Common myeloid progenitor, CD34-positive (primary cell): ENCODE results near the gene PLD5.
"Not testable (repeated sequence)": the region's sequence is repeated elsewhere in the genome, so short reads cannot be mapped to it uniquely, and the experiment has no call there.

ENCODE experiments used
- CTCF ChIA-PET: fragments of 350-600 bp; sonication (Branson Sonifier 250); formaldehyde crosslinking; loops from one replicate; lab custom pipeline; 2021; ENCODE audit warnings: antibody characterized with exemption; lab: Charles Lee
- POLR2A ChIA-PET: fragments of 350-600 bp; sonication (Branson Sonifier 250); formaldehyde crosslinking; loops from one replicate; lab custom pipeline; 2021; ENCODE audit warnings: antibody characterized with exemption; lab: Charles Lee
- DNase-seq, 3 donors: peaks; one replicate each; pipeline versions ENCODE4 v3.0.0 to v3.0.0-alpha.2; 2013
- H3K27ac ChIP-seq, 2 experiments: 1 replicate in 1 of 2; 2 replicates in 1 of 2; pipeline ENCODE4 v1.7.0; 2013; ENCODE audit warnings: inconsistent platforms in 2 of 2, low read length in 2 of 2, mild to moderate bottlenecking in 2 of 2, low read depth in 1 of 2, moderate library complexity in 1 of 2; ENCODE audit not compliant: severe bottlenecking in 2 of 2, insufficient read depth in 1 of 2, poor library complexity in 1 of 2
- H3K27me3 ChIP-seq, 5 experiments: replicated peaks in 2 of 5; 1 replicate in 3 of 5; 2 replicates in 2 of 5; pipeline versions ENCODE4 v1.6.1 to v1.7.0; 2013; ENCODE audit warnings: low read length in 4 of 5, mild to moderate bottlenecking in 2 of 5, moderate library complexity in 2 of 5, inconsistent platforms in 1 of 5; ENCODE audit not compliant: insufficient read depth in 5 of 5, control insufficient read depth in 4 of 5
- H3K36me3 ChIP-seq, 4 experiments: 1 replicate in 2 of 4; 2 replicates in 2 of 4; pipeline versions ENCODE4 v1.6.1 to v1.7.0; 2013; ENCODE audit warnings: low read length in 3 of 4, control low read depth in 1 of 4, mild to moderate bottlenecking in 1 of 4; ENCODE audit not compliant: control insufficient read depth in 4 of 4, insufficient read depth in 4 of 4
- H3K4me1 ChIP-seq, 4 experiments: 1 replicate in 3 of 4; 2 replicates in 1 of 4; pipeline versions ENCODE4 v1.6.1 to v1.7.1; 2013; ENCODE audit warnings: low read length in 3 of 4, mild to moderate bottlenecking in 3 of 4, control low read depth in 1 of 4, inconsistent platforms in 1 of 4, moderate library complexity in 1 of 4; ENCODE audit not compliant: control insufficient read depth in 4 of 4, insufficient read depth in 4 of 4; ENCODE audit errors: control extremely low read depth in 1 of 4
- H3K4me3 ChIP-seq, 7 experiments: 1 replicate in 4 of 7; 2 replicates in 3 of 7; pipeline versions ENCODE4 v1.5.1 to v1.7.0; 2013; ENCODE audit warnings: mild to moderate bottlenecking in 7 of 7, low read length in 6 of 7, moderate library complexity in 6 of 7, inconsistent platforms in 2 of 7, low read depth in 2 of 7, control low read depth in 1 of 7; ENCODE audit not compliant: insufficient read depth in 4 of 7, control insufficient read depth in 1 of 7; ENCODE audit errors: extremely low read depth in 1 of 7
- H3K9me3 ChIP-seq, 5 experiments: 1 replicate in 4 of 5; 2 replicates in 1 of 5; pipeline versions ENCODE4 v1.6.1 to v1.7.1; 2013; ENCODE audit warnings: low read length in 4 of 5, mild to moderate bottlenecking in 2 of 5, inconsistent platforms in 1 of 5, low read depth in 1 of 5, moderate library complexity in 1 of 5; ENCODE audit not compliant: control insufficient read depth in 4 of 5, insufficient read depth in 2 of 5; ENCODE audit errors: control extremely low read depth in 1 of 5
- WGBS: methylation state at CpG from one replicate; pipeline ENCODE4 v1.1.5; 2013; ENCODE audit not compliant: insufficient coverage; 5-methylcytosine and 5-hydroxymethylcytosine counted together

Gene PLD5

DNA sequence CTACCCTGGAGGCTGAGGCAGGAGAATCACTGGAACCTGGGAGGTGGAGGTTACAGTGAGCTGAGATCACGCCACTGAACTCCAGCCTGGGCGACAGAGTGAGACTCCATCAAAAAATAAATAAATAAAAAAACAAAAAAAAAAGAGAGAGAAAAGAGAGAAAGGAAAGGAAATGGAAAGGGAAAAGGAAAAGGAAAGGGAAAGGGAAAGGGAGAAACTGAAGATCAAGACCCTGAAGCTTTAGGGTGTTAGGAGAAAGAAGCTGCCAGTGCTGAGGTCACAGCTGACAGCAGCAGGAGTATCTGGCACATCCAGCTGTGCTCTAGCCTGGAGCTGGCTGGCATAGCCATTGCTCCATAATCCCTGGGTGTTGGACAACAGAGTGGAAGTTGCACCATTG lies 257.5 kb downstream of the PLD5 start:
- CTCF ChIA-PET, H3K4me1 ChIP-seq, H3K4me3 ChIP-seq, DNase-seq, H3K27ac ChIP-seq, H3K27me3 ChIP-seq, H3K9me3 ChIP-seq, POLR2A ChIA-PET, H3K36me3 ChIP-seq: not testable (repeated sequence)
- no CpG with 5 or more reads among the region's 2 CpGs for WGBS

- DNase-seq, H3K9me3 ChIP-seq, CTCF ChIA-PET, H3K4me3 ChIP-seq, H3K36me3 ChIP-seq, H3K27ac ChIP-seq, POLR2A ChIA-PET, H3K4me1 ChIP-seq, H3K27me3 ChIP-seq: not testable (repeated sequence)
- 49% methylated on average over 2 of the region's 7 CpGs for WGBS
Observed at GRCh38 chr1:242264419-242264818, 260.1 kb downstream of the PLD5 start.

DNA sequence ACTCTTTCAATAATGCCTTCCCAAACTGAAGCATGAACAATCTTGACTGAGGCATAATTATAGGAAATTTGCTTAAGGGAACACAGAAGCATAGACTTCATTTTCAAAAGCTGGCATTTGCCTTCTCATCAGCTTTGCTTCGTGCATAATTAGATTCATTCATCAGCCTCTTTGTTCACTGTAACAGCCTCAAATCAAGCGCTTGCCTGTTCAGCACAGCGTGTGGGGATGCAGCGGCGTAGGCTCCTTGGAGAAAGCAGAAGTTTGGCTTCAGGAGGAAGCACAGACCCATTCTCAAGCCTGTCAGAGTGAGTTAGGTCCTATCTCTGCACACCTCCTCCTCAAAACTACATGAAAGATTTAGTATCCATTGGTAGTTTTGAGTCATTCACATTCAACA lies 279.2 kb downstream of the PLD5 start:
- DNase-seq: peak in 1 of 3 donors; percentile 2
- no peaks in the 10 kb centered on the region for H3K36me3 ChIP-seq
- WGBS: no CpG with 5 or more reads among the region's 5 CpGs
- H3K27me3 ChIP-seq: no peaks in the 10 kb centered on the region
- H3K4me1 ChIP-seq: no peaks in the 10 kb centered on the region
- no peaks in the 10 kb centered on the region for H3K9me3 ChIP-seq
- ChIA-PET CTCF (no interaction called here), POLR2A (no interaction called here)
- no peak overlapping the region for H3K4me3 ChIP-seq
- H3K27ac ChIP-seq: no peak overlapping the region

GRCh38 chr1:242243472-242243871 lies 281.0 kb downstream of the PLD5 start:
- no peak overlapping the region for H3K4me3 ChIP-seq
- H3K27me3 ChIP-seq: no peaks in the 10 kb centered on the region
- CTCF ChIA-PET: no interaction called here
- H3K9me3 ChIP-seq: no peaks in the 10 kb centered on the region
- POLR2A ChIA-PET: no interaction called here
- no peaks in the 10 kb centered on the region for H3K4me1 ChIP-seq
- no peak overlapping the region for H3K27ac ChIP-seq
- no peaks in the 10 kb centered on the region for H3K36me3 ChIP-seq
- DNase-seq: peak in 2 of 3 donors; percentile 18 to 25
- no CpG with 5 or more reads among the region's 1 CpG for WGBS

- CTCF ChIA-PET: no interaction called here
- WGBS: 93% methylated on average over 3 of the region's 6 CpGs
Observed at GRCh38 chr1:242242983-242243382, 281.5 kb downstream of the PLD5 start.

GRCh38 chr1:242241936-242242335 lies 282.6 kb downstream of the PLD5 start:
- WGBS: 93% methylated on average over 3 of the region's 6 CpGs
- H3K36me3 ChIP-seq: no peaks in the 10 kb centered on the region
- H3K27me3 ChIP-seq: no peaks in the 10 kb centered on the region
- H3K9me3 ChIP-seq: peaks cover 0 to 4% (median 0%) of the 10 kb centered on the region in 5 experiments
- ChIA-PET CTCF (no interaction called here), POLR2A (no interaction called here)
- H3K27ac ChIP-seq: no peak overlapping the region
- H3K4me3 ChIP-seq: no peak overlapping the region
- no peak for DNase-seq
- no peaks in the 10 kb centered on the region for H3K4me1 ChIP-seq

More at GRCh38 chr1:242242983-242243382, 281.5 kb downstream of the PLD5 start:
- Histone ChIP-seq H3K4me1 (no peaks in the 10 kb centered on the region), H3K27me3 (no peaks in the 10 kb centered on the region), H3K4me3 (no peak overlapping the region), H3K27ac (no peak overlapping the region), H3K9me3 (no peaks in the 10 kb centered on the region), H3K36me3 (no peaks in the 10 kb centered on the region)
- DNase-seq: no peak
- POLR2A ChIA-PET: no interaction called here

GRCh38 chr1:242240691-242241090 lies 283.8 kb downstream of the PLD5 start:
- no peak for DNase-seq
- no peak overlapping the region for H3K27ac ChIP-seq
- H3K27me3 ChIP-seq: no peaks in the 10 kb centered on the region
- H3K4me1 ChIP-seq: no peaks in the 10 kb centered on the region
- H3K4me3 ChIP-seq: no peak overlapping the region
- 91% methylated on average over 6 of the region's 6 CpGs for WGBS
- POLR2A ChIA-PET: no interaction called here
- no peaks in the 10 kb centered on the region for H3K36me3 ChIP-seq
- CTCF ChIA-PET: no interaction called here
- peaks cover 0 to 4% (median 0%) of the 10 kb centered on the region in 5 experiments for H3K9me3 ChIP-seq
